ENCODE results near the gene PLPP7.
"Not testable (repeated sequence)": the region's sequence is repeated elsewhere in the genome, so short reads cannot be mapped to it uniquely, and the experiment has no call there.

Gene PLPP7

GRCh38 chr9:131289301-131290035 is at the start of gene PLPP7:
Gene PLPP7, plus strand, starts transcription at chr9:131289723. Its CDS starts 275 bp downstream, at chr9:131289998.
- peak within 1 kb of the TSS; percentile 37; the same call in 1 of the 2 replicates for H3K9ac ChIP-seq (ENCODE audit: low read depth, low read length)
- H3K9me3 ChIP-seq (ENCODE audit: insufficient read depth, low read depth, low read length), result no peaks in the 10 kb centered on the region
- no peaks in the 10 kb centered on the region; the same call in 1 of the 2 replicates for H3K27me3 ChIP-seq (ENCODE audit: insufficient read depth, low read length)
- no peaks in the 10 kb centered on the region for H3K36me3 ChIP-seq (ENCODE audit: insufficient read depth, low read depth, low read length)
- H3K27ac ChIP-seq (ENCODE audit: low read length), result no peak within 1 kb of the TSS
- no peak within 1 kb of the TSS; the same call in 1 of the 2 replicates for H3K4me3 ChIP-seq (ENCODE audit: low read length)
- H3K4me1 ChIP-seq (ENCODE audit: insufficient read depth, low read length), result no peaks in the 10 kb centered on the region; the same call in 1 of the 2 replicates

GRCh38 chr9:131240047-131240921 is 49.2 kb upstream of the PLPP7 start:
- Histone ChIP-seq H3K27me3 (ENCODE audit: insufficient read depth, low read length) (no peaks in the 10 kb centered on the region), H3K4me3 (ENCODE audit: low read length) (no peak overlapping the region), H3K9ac (ENCODE audit: low read depth, low read length) (no peak overlapping the region), H3K9me3 (ENCODE audit: insufficient read depth, low read depth, low read length) (no peaks in the 10 kb centered on the region), H3K27ac (ENCODE audit: low read length) (no peak overlapping the region), H3K36me3 (ENCODE audit: insufficient read depth, low read depth, low read length) (no peaks in the 10 kb centered on the region), H3K4me1 (ENCODE audit: insufficient read depth, low read length) (peaks cover 14% of the 10 kb centered on the region)

GRCh38 chr9:131244331-131244730 is 45.2 kb upstream of the PLPP7 start:
- not testable (repeated sequence) for H3K9ac ChIP-seq (ENCODE audit: low read depth, low read length); H3K27ac ChIP-seq (ENCODE audit: low read length); H3K4me1 ChIP-seq (ENCODE audit: insufficient read depth, low read length); H3K4me3 ChIP-seq (ENCODE audit: low read length); H3K36me3 ChIP-seq (ENCODE audit: insufficient read depth, low read depth, low read length); H3K9me3 ChIP-seq (ENCODE audit: insufficient read depth, low read depth, low read length); H3K27me3 ChIP-seq (ENCODE audit: insufficient read depth, low read length)

GRCh38 chr9:131246618-131247017 is 42.9 kb upstream of the PLPP7 start:
- no peaks in the 10 kb centered on the region for H3K4me1 ChIP-seq (ENCODE audit: insufficient read depth, low read length)
- H3K27ac ChIP-seq (ENCODE audit: low read length), result no peak overlapping the region
- no peak overlapping the region for H3K9ac ChIP-seq (ENCODE audit: low read depth, low read length)
- no peaks in the 10 kb centered on the region for H3K36me3 ChIP-seq (ENCODE audit: insufficient read depth, low read depth, low read length)
- no peaks in the 10 kb centered on the region for H3K27me3 ChIP-seq (ENCODE audit: insufficient read depth, low read length)
- no peaks in the 10 kb centered on the region for H3K9me3 ChIP-seq (ENCODE audit: insufficient read depth, low read depth, low read length)
- no peak overlapping the region for H3K4me3 ChIP-seq (ENCODE audit: low read length)

- Histone ChIP-seq H3K4me1 (ENCODE audit: insufficient read depth, low read length) (no peaks in the 10 kb centered on the region), H3K27ac (ENCODE audit: low read length) (no peak overlapping the region), H3K36me3 (ENCODE audit: insufficient read depth, low read depth, low read length) (no peaks in the 10 kb centered on the region), H3K27me3 (ENCODE audit: insufficient read depth, low read length) (no peaks in the 10 kb centered on the region), H3K9ac (ENCODE audit: low read depth, low read length) (no peak overlapping the region), H3K4me3 (ENCODE audit: low read length) (no peak overlapping the region), H3K9me3 (ENCODE audit: insufficient read depth, low read depth, low read length) (no peaks in the 10 kb centered on the region)
Observed at GRCh38 chr9:131252120-131252519, 37.4 kb upstream of the PLPP7 start.

GRCh38 chr9:131253891-131254491 is 35.5 kb upstream of the PLPP7 start:
- H3K9ac ChIP-seq (ENCODE audit: low read depth, low read length), result no peak overlapping the region

GRCh38 chr9:131254626-131255025 is 34.9 kb upstream of the PLPP7 start:
- no peak overlapping the region for H3K4me3 ChIP-seq (ENCODE audit: low read length)
- H3K9ac ChIP-seq (ENCODE audit: low read depth, low read length), result no peak overlapping the region
- H3K36me3 ChIP-seq (ENCODE audit: insufficient read depth, low read depth, low read length), result no peaks in the 10 kb centered on the region
- H3K27ac ChIP-seq (ENCODE audit: low read length), result no peak overlapping the region
- no peaks in the 10 kb centered on the region for H3K27me3 ChIP-seq (ENCODE audit: insufficient read depth, low read length)
- no peaks in the 10 kb centered on the region for H3K9me3 ChIP-seq (ENCODE audit: insufficient read depth, low read depth, low read length)
- H3K4me1 ChIP-seq (ENCODE audit: insufficient read depth, low read length), result no peaks in the 10 kb centered on the region

More at GRCh38 chr9:131253891-131254491, 35.5 kb upstream of the PLPP7 start:
- Histone ChIP-seq H3K9me3 (ENCODE audit: insufficient read depth, low read depth, low read length) (no peaks in the 10 kb centered on the region), H3K4me1 (ENCODE audit: insufficient read depth, low read length) (no peaks in the 10 kb centered on the region), H3K36me3 (ENCODE audit: insufficient read depth, low read depth, low read length) (no peaks in the 10 kb centered on the region), H3K4me3 (ENCODE audit: low read length) (no peak overlapping the region), H3K27ac (ENCODE audit: low read length) (no peak overlapping the region), H3K27me3 (ENCODE audit: insufficient read depth, low read length) (no peaks in the 10 kb centered on the region)

GRCh38 chr9:131255676-131256197 is 33.8 kb upstream of the PLPP7 start:
- no peaks in the 10 kb centered on the region for H3K4me1 ChIP-seq (ENCODE audit: insufficient read depth, low read length)
- no peaks in the 10 kb centered on the region for H3K27me3 ChIP-seq (ENCODE audit: insufficient read depth, low read length)
- no peaks in the 10 kb centered on the region for H3K36me3 ChIP-seq (ENCODE audit: insufficient read depth, low read depth, low read length)
- no peak overlapping the region for H3K4me3 ChIP-seq (ENCODE audit: low read length)
- no peaks in the 10 kb centered on the region for H3K9me3 ChIP-seq (ENCODE audit: insufficient read depth, low read depth, low read length)
- no peak overlapping the region for H3K9ac ChIP-seq (ENCODE audit: low read depth, low read length)
- H3K27ac ChIP-seq (ENCODE audit: low read length), result no peak overlapping the region

GRCh38 chr9:131257266-131258025 is 32.1 kb upstream of the PLPP7 start:
- Histone ChIP-seq H3K4me1 (ENCODE audit: insufficient read depth, low read length) (no peaks in the 10 kb centered on the region), H3K27me3 (ENCODE audit: insufficient read depth, low read length) (no peaks in the 10 kb centered on the region), H3K36me3 (ENCODE audit: insufficient read depth, low read depth, low read length) (no peaks in the 10 kb centered on the region), H3K9me3 (ENCODE audit: insufficient read depth, low read depth, low read length) (no peaks in the 10 kb centered on the region), H3K9ac (ENCODE audit: low read depth, low read length) (no peak overlapping the region), H3K4me3 (ENCODE audit: low read length) (no peak overlapping the region), H3K27ac (ENCODE audit: low read length) (no peak overlapping the region)

GRCh38 chr9:131258186-131258585 is 31.3 kb upstream of the PLPP7 start:
- Histone ChIP-seq H3K4me3 (ENCODE audit: low read length) (no peak overlapping the region), H3K9ac (ENCODE audit: low read depth, low read length) (no peak overlapping the region), H3K9me3 (ENCODE audit: insufficient read depth, low read depth, low read length) (no peaks in the 10 kb centered on the region), H3K27me3 (ENCODE audit: insufficient read depth, low read length) (no peaks in the 10 kb centered on the region), H3K27ac (ENCODE audit: low read length) (no peak overlapping the region), H3K4me1 (ENCODE audit: insufficient read depth, low read length) (no peaks in the 10 kb centered on the region), H3K36me3 (ENCODE audit: insufficient read depth, low read depth, low read length) (no peaks in the 10 kb centered on the region)

Measured in iPS-20b (cell line).